HepG2 (cell line): ENCODE results near the gene PYCR2. TPM values are rescaled to one million over a fixed set of nuclear protein-coding genes. Genes with fewer than 3 reads are reported as not detected.

Experiments
- AGO2 ChIP-seq: fragments of 200-400 bp; formaldehyde crosslinking; optimal IDR thresholded peaks from 2 replicates; pipeline ENCODE3; 2017; ENCODE audit warnings: mild to moderate bottlenecking, low read depth, low read length, moderate library complexity
- CEBPB ChIP-seq: IDR thresholded peaks from 2 replicates; pipeline ENCODE4 v1.6.1; 2011; ENCODE audit warnings: low read depth, low read length, improper control_type of control experiment, borderline replicate concordance
- GABPB1 ChIP-seq: IDR thresholded peaks from 2 replicates; pipeline ENCODE4 v1.6.1; 2016; ENCODE audit warnings: mild to moderate bottlenecking, missing genetic modification reagents, moderate library complexity, missing compliant biosample characterization
- GZF1 ChIP-seq: sonication (generic); formaldehyde crosslinking; IDR thresholded peaks from 2 replicates; pipeline ENCODE4 v1.5.1; 2020; ENCODE audit warnings: mild to moderate bottlenecking, missing genetic modification reagents
- HIC2 ChIP-seq: sonication (generic); formaldehyde crosslinking; IDR thresholded peaks from 2 replicates; pipeline ENCODE4 v1.9.0; 2022; ENCODE audit warnings: low read depth, missing genetic modification reagents
- HMG20A ChIP-seq: IDR thresholded peaks from 2 replicates; pipeline ENCODE4 v1.6.1; 2016; ENCODE audit warnings: borderline replicate concordance
- MAF1 ChIP-seq: sonication (generic); formaldehyde crosslinking; IDR thresholded peaks from 2 replicates; pipeline ENCODE4 v1.5.0; 2020; ENCODE audit warnings: missing genetic modification reagents, borderline replicate concordance
- NR2F1 ChIP-seq, 2 experiments: fragments of 450-650 bp in 1 of 2; formaldehyde crosslinking in 1 of 2; IDR thresholded peaks; 2 replicates each; pipeline versions ENCODE4 v1.5.0 to v1.6.1; 2016 to 2020; ENCODE audit warnings: mild to moderate bottlenecking in 1 of 2, missing compliant biosample characterization in 1 of 2, missing genetic modification reagents in 1 of 2, moderate library complexity in 1 of 2
- PCBP1 ChIP-seq: fragments of 200-400 bp; formaldehyde crosslinking; IDR thresholded peaks from 2 replicates; pipeline ENCODE4 v1.6.1; 2017; ENCODE audit warnings: mild to moderate bottlenecking, low read depth, low read length, borderline replicate concordance
- RCOR2 ChIP-seq: IDR thresholded peaks from 2 replicates; pipeline ENCODE4 v1.6.1; 2016; ENCODE audit warnings: missing biosample characterization, missing genetic modification reagents
- REXO4 ChIP-seq: sonication (generic); formaldehyde crosslinking; IDR thresholded peaks from 2 replicates; pipeline ENCODE4 v1.8.0; 2022; ENCODE audit warnings: missing genetic modification reagents, mild to moderate bottlenecking, borderline replicate concordance
- RXRA ChIP-seq: sonication (generic); formaldehyde crosslinking; IDR thresholded peaks from 2 replicates; pipeline ENCODE4 v1.5.1; 2020; ENCODE audit warnings: missing genetic modification reagents
- STAG1 ChIP-seq: sonication (generic); formaldehyde crosslinking; IDR thresholded peaks from 2 replicates; pipeline ENCODE4 v1.4.0; 2020; ENCODE audit warnings: missing genetic modification reagents
- ZFY ChIP-seq: sonication (generic); formaldehyde crosslinking; IDR thresholded peaks from 2 replicates; pipeline ENCODE4 v1.4.0; 2020; ENCODE audit warnings: missing genetic modification reagents
- ZNF274 ChIP-seq: sonication (generic); formaldehyde crosslinking; IDR thresholded peaks from 2 replicates; pipeline ENCODE4 v1.5.1; 2020; ENCODE audit warnings: mild to moderate bottlenecking, missing genetic modification reagents
- ZNF362 ChIP-seq: sonication (generic); formaldehyde crosslinking; IDR thresholded peaks from 2 replicates; pipeline ENCODE4 v1.4.0; 2020; ENCODE audit warnings: missing genetic modification reagents, mild to moderate bottlenecking, borderline replicate concordance
- ZNF556 ChIP-seq: sonication (generic); formaldehyde crosslinking; IDR thresholded peaks from 2 replicates; pipeline ENCODE4 v1.4.0; 2020; ENCODE audit warnings: mild to moderate bottlenecking, missing genetic modification reagents, borderline replicate concordance
- ZNF609 ChIP-seq: sonication (generic); formaldehyde crosslinking; IDR thresholded peaks from 2 replicates; pipeline ENCODE4 v1.4.0; 2020; ENCODE audit warnings: mild to moderate bottlenecking, missing genetic modification reagents, borderline replicate concordance
- polyA plus RNA-seq, 8 experiments: library from polyadenylated mRNA; depleted of rRNA in 3 of 8; stranded (reverse) in 7 of 8; unstranded in 1 of 8; fragments of >200 nt; fragmentation: Illumina TruSeq in 4 of 8; extraction: Trizol in 4 of 8; gene quantifications; 2 replicates each; pipeline versions ENCODE4 v1.2.1 to v1.2.3, GENCODE V29; 2011 to 2016; ENCODE audit warnings: low read depth in 4 of 8, missing spikeins in 1 of 8, mixed read lengths in 1 of 8; ENCODE audit not compliant: insufficient read depth in 1 of 8
- total RNA-seq, 5 experiments: library from RNA; depleted of rRNA; stranded (reverse); fragments of >200 nt; fragmentation: Illumina TruSeq; extraction: Trizol; gene quantifications; 2 replicates each; pipeline ENCODE4 v1.2.3, GENCODE V29; 2016; ENCODE audit warnings: low read depth in 1 of 5
- TF ChIP-seq, protein P1 (sequence below): sonication (generic); formaldehyde crosslinking; IDR thresholded peaks from 2 replicates; pipeline ENCODE4 v1.8.0; 2022; ENCODE audit warnings: mild to moderate bottlenecking, missing genetic modification reagents, borderline replicate concordance

Gene PYCR2
- total and polyA plus RNA-seq, 2 of the 13 experiments (the other 11 are each of a cell fraction or from before 2014, with no cell fraction given), result 47.2 to 47.8 TPM

DNA sequence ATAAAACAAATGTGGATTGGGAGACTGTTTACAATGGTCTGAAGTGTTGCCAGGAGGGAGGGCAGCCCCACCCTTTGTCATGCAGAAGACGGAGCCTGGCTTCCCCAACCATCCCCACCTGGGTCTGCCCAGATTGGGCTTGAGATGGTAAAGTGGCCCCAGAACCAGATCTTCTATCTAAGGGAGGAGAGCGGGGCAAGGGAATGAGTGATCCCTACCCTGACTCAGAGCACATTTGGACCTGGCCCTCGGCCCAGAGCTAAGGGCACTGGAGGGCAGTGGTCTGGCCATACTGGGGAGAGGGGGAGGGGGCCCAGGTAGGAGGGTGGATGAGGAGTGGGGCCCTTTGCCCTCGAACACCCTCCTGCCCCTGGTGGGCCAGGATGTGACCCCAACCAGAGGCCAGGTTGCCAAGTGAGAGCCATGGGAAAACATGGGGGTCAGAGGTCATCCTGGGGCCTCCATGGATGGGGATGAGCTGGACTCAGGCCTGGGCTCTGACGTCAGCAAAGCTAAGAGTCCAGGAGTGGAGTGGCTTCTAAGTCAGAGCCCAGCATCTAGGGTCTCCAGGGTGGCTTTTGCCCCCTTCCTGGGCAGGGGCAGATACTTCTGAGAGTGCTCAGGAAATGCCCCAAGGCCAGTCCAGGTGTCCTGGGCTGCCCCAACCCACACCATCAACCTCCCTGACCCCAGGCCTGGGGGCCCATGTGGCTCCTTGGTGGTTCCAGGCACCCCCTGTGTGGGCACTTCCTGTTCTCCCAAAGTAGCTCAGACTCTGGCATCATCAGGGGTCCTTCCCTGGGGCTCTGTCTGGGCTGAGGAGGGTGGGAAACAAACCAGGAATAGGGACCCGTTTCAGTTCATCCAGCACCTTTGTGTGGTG, 33.5 kb downstream of the PYCR2 start (continued):
- TF ChIP-seq NR2F1 (CRISPR knock-in tag; IDR thresholded peaks at IDR 0.05) (peak; percentile 83 to 91), PCBP1 (0 out of 2 replicates have a peak, but pooled peaks have one; percentile 73), GABPB1 (CRISPR knock-in tag) (0 out of 2 replicates have a peak, but pooled peaks have one; percentile 32), ZFY (CRISPR knock-in tag) (no peak; the same call in 1 of the 2 replicates), CEBPB (no peak), HMG20A (peak; percentile 68; the same call in 1 of the 2 replicates), ZNF556 (CRISPR knock-in tag) (peak; percentile 9; the same call in 1 of the 2 replicates), ZNF274 (CRISPR knock-in tag) (no peak), RXRA (CRISPR knock-in tag) (peak; percentile 63; the same call in 1 of the 2 replicates), HIC2 (peak; percentile 50; the same call in 1 of the 2 replicates), ZNF609 (CRISPR knock-in tag) (peak; percentile 40; the same call in 1 of the 2 replicates), MAF1 (CRISPR knock-in tag) (no peak), STAG1 (CRISPR knock-in tag) (no peak), RCOR2 (CRISPR knock-in tag) (0 out of 2 replicates have a peak, but pooled peaks have one; percentile 43), ZNF362 (CRISPR knock-in tag) (no peak), GZF1 (no peak), REXO4 (CRISPR knock-in tag) (no peak), AGO2 (no peak)
- TF ChIP-seq, protein P1, sequence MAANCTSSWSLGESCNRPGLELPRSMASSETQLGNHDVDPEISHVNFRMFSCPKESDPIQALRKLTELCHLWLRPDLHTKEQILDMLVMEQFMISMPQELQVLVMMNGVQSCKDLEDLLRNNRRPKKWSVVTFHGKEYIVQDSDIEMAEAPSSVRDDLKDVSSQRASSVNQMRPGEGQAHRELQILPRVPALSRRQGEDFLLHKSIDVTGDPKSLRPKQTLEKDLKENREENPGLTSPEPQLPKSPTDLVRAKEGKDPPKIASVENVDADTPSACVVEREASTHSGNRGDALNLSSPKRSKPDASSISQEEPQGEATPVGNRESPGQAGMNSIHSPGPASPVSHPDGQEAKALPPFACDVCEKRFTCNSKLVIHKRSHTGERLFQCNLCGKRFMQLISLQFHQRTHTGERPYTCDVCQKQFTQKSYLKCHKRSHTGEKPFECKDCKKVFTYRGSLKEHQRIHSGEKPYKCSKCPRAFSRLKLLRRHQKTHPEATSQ, result no peak
